NCI-H187 treated with DMSO at 0.1 percent for 48 hours (cell line): ENCODE results near the gene CHEK2.
"Not testable (repeated sequence)": the region's sequence is repeated elsewhere in the genome, so short reads cannot be mapped to it uniquely, and the experiment has no call there.

Experiments
- DNase-seq: peaks from one replicate; lab custom pipeline; 2025; lab: John Stamatoyannopoulos, UW

Gene CHEK2

DNA sequence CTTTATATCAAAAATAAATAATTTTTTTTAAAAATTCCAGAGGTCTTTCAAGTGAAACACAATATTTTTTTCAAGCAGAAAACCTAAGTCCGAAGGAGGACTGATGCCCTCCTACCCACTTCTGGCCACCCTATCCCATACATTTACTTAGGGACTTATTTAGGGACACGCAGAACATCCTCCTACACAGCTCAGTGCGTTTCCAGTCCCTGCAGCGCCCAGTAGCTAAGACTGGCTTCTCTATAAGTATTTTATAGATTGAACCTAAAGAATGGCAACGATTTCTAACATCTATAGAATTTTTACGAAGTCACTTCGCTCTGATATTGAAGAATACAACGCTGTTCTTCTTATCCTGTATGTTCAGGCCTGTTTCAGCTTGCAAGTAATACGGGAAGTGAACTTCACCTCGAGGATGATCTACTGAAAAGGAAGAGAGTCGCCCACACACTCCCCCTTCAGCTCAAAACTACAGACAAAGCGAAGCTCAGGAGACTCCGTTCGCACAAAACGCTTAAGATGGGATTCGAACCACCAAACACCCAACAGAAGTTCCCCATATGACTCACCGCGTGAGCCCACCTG lies 328 bp downstream of the CHEK2 start:
- DNase-seq = no peak

DNA sequence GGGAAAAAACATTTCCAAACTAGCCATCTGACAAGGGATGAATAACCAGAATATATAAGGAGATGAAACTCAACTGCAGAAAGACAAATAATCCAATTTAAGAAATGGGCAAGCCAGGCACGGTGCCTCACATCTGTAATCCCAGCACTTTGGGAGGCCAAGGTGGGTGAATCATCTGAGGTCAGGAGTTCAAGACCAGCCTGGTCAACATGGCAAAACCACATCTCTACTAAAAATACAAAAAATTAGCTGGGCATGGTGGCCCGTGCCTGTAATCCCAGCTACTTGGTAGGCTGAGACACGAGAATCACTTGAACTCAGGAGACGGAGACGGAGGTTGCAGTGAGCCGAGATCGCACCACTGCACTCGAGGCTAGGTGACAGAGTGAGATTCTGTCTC lies 2.7 kb downstream of the CHEK2 start:
- DNase-seq = not testable (repeated sequence)

DNA sequence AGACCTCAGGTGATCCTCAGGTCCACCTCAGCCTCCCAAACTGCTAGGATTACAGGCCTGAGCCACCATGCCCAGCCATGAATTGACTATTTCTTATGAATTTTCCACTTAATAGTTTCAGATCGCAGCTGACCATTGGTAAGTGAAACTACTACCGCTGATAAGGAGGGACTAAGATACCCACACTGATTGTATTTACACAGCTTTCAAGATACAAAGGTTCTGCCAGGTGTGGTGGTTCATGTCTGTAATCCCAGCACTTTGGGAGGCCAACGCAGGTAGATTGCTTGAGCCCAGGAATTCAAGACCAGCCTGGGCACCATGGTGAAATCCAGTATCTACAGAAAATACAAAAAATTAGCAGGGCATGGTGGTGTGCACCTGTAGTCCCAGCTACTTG lies 3.9 kb downstream of the CHEK2 start:
- no peak for DNase-seq

DNA sequence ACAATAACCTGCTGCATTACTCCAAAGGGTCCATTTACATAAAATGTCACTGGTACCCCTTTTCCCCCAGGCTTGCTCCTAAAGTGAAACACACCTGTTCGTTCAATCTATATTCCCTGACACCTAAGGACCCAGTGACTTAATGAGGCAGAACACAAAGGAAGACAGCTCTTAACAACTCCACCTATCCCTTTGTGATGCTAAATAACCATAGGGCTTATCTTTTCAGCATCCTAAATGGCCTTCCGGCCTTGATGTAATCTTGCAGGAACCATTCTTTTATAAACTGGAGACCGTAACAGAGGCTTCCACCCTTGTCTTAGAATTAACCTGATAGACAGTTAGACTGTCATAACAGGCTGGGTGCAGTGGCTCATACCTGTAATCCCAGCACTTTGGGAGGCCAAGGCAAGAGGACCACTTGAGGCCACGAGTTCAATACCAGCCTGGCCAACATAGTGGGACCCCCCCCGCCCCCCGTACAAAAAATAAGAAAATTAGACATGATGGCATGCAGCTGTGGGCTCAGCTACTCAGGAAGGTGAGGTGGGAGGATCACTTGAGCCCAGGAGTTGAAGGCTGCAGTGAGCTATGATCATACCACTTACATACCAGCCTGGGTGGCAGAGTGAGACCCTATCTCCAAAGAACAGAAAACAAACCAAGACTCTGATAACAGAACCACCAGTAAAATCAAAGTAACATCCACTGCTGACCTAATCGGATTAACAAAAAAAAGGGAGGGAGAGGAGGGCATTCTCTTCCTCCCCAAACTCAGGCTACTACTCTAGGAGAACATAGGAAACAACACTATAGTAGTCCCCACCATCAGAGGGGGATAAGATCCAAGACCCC lies 5.1 kb downstream of the CHEK2 start:
- DNase-seq = no peak

DNA sequence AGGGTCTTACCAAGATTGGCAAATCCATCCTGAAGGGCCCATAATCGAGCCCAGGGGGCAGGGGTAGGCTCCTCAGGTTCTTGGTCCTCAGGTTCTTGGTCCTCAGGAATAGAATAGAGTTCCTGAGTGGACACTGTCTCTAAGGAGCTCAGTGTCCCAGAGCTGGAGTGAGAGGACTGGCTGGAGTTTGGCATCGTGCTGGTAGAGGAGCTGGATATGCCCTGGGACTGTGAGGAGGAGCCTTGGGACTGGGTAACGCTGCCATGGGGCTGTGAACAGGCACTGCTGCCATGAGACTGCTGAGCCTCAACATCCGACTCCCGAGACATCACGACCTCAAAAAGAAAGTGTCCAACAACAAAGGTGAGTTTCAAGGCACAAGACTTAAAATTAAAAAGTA lies 7.2 kb downstream of the CHEK2 start:
- no peak for DNase-seq

- no peak for DNase-seq
Measured at GRCh38 chr22:28730179-28730578, 11.4 kb downstream of the CHEK2 start.

DNA sequence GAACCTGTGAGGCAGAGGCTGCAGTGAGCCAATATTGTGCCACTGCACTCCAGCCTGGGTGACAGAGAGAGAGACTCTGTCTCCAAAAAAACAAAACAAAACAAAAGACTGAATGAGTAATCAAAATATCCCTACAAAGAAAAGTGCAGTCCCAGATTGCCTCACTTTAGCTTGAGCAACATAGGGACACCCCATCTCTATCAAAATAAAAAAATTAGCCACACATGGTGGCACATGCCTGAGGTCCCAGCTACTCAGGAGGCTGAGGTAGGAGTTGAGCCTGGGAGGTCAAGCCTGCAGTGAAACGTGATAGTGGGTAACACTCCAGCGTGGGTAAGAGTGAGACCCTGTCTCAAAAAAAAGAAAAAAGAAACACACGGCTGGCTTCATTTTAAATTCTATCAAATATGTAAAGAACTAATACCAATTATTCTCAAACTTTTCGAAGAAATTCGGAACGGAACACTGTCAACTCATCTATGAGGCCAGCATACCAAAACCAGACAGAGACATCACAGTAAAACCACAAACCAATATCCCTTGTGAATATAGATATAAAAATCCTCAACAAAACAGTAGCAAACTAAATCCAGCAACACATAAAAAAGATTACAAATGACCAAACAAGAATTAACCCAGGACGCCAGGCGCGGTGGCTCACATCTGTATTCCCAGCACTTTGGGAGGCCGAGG lies 12.9 kb downstream of the CHEK2 start:
- DNase-seq = no peak

DNA sequence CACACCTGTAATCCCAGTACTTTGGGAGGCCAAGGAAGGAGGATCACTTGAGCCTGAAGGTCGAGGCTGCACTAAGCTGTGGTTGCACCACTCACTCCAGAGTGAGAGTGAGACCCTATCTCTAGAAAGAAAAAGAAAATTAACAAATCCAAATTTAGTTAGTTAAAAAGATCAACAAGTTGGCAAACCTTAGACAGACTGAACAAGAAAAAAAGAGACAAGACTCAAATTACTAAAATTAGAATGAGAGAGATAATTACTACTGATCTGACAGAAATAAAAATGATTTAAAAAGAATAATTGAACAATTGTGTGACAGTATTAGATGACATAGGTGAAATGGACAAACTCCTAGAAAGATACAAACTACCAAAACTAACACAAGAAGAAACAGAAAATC lies 13.6 kb downstream of the CHEK2 start:
- DNase-seq = no peak

- no peak for DNase-seq
Measured at GRCh38 chr22:28718044-28718443, 23.6 kb downstream of the CHEK2 start.

DNA sequence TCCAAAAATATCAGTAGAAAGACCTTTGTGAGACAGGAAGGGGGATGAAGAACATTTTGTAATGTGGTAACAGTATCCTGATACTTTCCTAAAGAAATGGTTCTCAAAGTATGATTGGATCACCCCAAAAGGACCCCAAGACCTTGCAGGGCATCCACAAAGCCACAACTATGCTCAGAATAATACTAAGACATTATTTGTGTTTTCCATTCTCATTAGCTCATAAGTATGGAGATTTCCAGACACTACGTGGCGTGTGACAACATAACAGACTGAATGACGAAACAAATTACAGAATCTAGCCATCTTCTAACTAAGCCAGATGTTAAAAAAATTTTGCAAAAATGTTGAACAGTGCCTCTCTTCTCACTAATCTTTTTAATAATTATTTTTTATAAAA lies 24.9 kb downstream of the CHEK2 start:
- no peak for DNase-seq

DNA sequence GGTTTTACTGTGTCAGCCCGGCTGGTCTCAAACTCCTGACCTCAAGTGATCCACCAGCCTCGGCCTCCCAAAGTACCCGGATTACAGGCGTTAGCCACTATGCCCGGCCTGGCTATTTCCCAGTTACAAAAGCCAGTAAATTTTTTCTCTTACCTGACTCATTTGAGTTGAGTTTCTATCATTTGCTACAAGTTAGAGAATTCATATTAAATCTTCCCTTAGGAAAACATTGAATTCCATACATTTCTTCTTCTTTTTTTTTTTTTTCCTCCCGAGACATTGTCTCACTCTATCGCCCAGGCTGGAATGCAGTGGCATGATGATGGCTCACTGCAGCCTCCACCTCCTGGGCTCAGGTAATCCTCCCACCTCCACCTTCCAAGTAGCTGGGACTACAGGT lies 26.0 kb downstream of the CHEK2 start:
- no peak for DNase-seq

- no peak for DNase-seq
Measured at GRCh38 chr22:28714043-28714628, 27.5 kb downstream of the CHEK2 start.

DNA sequence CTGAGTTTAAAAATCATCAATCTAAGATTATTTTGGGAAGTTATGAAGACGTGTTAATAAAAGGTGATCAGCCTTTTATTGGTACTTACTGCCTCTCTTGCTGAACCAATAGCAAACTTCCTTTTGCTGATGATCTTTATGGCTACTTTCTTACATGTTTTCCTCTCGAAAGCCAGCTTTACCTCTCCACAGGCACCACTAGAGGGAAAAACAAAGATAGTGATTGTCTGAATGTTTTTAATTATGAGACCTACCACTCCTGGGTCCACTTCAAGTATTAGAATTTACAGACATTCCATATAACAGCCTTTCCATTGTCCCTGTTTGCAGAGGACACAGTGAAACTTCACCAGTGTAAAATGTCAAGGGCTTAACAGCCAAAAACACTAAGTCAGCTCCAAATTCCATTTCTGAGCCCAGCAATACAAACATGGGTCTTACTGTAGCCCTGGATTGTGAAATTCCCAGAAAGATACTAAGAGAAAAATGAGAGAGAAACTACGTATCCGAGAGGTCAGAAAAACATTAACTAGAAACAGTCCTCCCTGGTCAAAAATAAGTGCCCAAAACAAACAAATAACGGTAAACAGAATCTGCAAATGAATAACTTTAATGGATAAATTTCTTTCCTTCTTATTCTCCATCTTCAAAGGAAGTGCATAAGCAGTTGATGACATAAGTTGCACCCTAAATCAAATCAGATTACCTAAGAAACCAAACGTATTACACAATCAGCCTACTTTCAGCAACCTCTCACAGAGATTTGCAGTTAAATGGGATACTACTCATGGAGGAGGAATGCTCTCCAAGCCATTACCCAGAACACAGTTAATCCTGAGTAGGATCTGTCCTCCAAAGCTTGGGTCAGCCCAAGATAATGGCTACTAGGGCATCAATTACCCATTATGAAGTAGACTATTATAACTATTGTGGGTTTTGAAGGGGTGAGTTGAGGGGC lies 29.5 kb downstream of the CHEK2 start:
- DNase-seq = no peak

GRCh38 chr22:28711341-28711740 lies 30.3 kb downstream of the CHEK2 start:
- DNase-seq = no peak

- no peak for DNase-seq
Measured at GRCh38 chr22:28710576-28711191, 30.9 kb downstream of the CHEK2 start.

DNA sequence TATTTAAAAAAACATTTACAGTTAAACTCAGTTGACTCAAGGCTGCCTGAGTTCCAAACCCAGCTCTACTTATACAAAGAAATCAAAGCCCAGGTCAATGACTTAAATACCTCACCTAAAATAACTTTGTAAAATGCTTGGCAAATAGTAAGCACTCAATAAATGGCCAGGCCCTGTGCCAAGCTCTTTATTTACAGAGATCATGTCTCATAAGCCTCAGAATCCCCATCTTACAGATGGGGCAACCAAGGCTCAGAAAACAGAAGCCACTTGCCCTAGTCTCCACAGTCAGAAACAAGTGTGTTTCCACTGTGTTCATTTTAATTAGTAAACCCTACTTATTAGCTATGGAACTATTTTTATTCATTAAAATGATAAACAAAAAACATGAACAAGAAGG lies 31.5 kb downstream of the CHEK2 start:
- DNase-seq = no peak

GRCh38 chr22:28706845-28707244 lies 34.8 kb downstream of the CHEK2 start:
- DNase-seq = no peak

DNA sequence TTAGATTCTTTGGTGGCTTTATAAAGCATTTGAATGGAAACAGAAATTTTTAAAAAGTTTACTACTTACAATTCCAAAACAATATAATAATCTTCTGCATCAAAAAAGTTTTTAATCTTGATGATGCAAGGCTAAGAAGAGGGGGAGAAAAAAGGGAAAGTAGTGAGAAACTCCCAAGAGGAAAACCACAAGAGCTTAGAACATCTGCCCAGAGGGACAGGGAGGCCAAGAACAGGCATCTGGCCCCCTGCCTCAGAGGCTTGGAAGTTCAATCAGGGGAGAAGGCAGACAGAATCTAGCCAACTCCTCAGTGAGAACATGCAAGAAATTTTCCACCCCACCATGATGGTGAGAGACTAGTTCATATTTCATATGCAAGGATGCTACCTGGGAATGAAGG lies 38.2 kb downstream of the CHEK2 start:
- no peak for DNase-seq

DNA sequence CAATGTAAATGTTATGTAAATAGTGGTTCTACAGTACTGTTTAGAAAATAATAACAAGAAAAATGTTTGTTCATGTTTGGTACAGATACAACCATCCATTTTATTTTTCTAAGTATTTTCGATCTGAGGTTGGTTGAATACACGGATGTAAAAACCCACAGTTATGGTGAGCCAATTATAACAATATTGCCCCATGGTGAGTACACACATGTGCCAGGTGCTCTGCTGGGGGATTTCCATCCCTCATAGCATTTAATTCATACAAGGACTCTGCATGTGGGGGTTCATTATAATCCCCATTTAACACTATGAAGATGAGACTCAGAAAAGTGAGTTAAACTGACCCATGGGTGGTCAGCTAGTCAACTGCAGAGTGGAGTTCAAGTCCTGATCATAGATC lies 38.7 kb downstream of the CHEK2 start:
- DNase-seq = no peak

- not testable (repeated sequence) for DNase-seq
Measured at GRCh38 chr22:28693041-28693760, 48.4 kb downstream of the CHEK2 start.

DNA sequence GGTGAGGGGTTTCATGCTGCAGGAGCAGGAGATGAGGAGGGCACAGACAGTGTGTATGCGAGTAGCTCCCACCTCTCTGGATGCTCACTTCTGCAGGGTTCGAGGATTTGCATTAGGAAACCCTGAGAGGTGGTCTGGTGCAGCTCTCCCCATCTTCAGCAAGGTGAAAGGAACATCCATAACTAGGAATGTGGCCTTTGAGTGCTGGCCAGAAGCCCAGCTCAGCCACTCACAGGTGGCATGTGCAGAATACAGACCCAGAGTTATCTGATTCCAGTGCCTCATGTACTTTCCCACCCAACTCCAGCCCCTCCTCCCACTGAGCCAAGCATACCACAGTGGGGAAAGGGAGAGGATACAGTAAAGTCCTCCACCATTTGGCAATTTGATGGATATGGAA lies 51.8 kb downstream of the CHEK2 start:
- not testable (repeated sequence) for DNase-seq
